HUDEP-2 (cell line): Measurements from ENCODE around the gene TIMM17B.
"Not testable (repeated sequence)": the region's sequence is repeated elsewhere in the genome, so short reads cannot be mapped to it uniquely, and the experiment has no call there.

Experiments used
- DNase-seq, 76 experiments: peaks; one replicate each; lab custom pipeline; 2025; ENCODE audit not compliant: unreplicated experiment in 76 of 76; lab: John Stamatoyannopoulos, UW

The TIMM17B gene

DNA sequence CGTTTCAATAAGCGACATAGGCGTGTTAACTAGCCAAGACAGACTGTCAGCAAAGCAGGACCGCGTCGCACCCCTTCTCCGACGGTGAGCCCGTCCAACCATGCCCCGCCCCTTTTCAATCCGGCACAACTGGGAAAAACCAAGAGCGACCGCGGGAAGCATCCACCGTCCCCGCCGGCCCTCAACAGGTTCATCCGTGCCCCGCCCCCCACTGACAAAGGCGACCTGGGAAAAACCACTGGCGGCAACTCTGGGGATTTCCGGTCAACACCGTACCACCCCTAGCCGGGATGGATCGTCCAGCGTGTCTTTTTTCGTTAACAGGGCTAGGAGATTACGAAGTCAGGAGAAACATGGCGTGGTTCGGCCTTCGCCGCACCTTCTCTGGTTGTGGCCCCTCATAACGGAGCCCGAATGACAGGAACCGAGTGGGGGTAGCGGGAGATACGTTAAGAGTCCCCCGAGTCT lies 377 bp downstream of the TIMM17B start:
- DNase-seq: peak in 73 of 76 experiments; percentile 4 to 76 (median 58)

DNA sequence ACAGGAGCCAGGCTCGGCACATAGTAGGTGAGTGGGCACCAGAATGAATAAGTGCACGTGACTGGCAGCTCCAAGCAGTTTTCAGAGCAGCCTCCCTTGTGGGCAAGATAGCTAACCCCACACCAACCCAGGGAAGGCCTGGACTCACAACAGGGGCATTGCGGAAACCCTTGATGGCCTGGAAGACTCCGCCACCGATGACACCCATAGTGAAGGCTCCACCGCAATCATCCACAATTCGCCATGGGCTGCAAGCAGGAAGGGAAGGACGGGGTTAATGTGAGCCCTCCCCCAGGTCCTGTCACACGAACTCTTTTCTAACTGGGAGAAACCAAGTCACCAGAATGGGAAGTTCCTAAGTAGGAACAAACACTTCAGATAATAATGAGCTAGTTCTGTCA lies 957 bp downstream of the TIMM17B start:
- peak in 3 of 76 experiments; percentile 11 to 36 (median 31) for DNase-seq

DNA sequence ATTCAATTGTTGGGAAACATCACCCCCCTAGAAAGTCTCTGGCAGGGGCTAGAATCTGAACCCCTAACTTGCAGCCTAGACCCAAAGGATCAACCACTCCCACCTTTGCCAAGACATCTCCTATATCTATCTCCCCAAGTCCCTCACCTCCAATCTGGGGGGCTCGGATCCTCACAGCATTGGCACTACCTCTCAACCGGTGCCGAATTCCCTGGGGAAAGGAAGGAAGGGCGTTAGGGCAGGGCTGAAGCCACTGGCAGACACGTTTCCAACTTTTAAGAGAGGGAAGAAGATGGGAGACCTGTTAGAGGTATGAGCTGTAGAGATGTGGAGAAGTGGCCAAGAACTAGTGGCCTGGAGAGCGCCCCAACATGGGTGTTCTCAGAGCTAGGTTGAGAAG lies 2.7 kb downstream of the TIMM17B start:
- no peak for DNase-seq

DNA sequence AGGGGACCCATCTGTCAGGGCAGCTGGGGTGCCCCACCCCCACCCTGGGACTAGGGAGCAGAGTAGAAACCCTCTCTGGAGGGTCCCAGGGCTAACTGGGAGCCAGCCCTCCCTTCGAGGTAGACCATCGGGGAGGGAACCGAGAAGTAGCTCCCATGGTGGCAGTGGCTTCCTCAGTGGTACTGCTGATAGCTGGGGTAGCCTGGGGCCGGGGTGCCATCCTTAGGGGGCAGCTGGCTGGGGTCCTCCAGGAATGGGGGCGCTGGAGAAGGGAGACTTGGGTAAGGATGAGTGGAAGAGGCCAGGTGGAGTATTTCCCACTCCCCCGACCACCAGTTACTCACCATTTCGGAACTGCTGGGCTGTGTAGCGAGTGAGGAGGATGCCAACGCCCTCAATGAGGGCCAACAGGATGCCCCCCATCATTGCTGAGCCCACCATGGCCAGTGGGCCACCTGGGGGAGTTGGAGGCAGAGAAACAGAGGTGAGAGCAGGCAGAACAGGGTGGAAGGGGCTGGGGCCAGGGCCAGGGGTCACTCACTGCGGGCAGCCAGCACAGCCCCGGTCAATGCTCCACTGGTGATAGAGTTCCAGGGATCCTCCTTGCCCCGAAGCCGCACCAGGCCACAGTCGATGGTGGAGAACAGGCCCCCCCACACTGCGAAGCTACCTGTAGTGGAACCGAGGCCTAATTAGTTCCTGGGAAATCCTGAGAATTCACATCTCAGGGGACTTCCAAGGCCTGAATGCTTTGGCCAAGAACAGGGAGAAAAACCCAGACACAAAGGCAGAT lies 3.8 kb downstream of the TIMM17B start:
- DNase-seq: no peak

DNA sequence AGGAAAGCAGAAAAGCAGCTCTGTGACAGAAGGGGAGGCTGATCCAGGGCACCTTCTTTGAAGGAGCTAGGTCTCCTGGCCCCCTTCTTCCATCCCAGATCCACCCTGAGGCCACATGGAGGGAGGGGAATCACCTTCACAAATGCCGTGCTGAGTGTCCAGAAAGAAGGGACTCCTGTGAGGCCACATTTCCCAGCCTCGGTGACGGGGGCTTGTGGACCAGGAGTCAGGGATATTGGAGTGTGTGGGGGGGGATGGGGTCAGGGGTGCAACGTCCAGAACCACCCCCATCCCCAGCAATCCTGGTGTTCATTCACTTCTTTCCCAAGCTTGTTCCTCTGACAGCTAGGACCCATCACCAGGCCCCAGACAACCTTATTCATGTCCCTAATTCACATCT lies 4.7 kb downstream of the TIMM17B start:
- no peak for DNase-seq

DNA sequence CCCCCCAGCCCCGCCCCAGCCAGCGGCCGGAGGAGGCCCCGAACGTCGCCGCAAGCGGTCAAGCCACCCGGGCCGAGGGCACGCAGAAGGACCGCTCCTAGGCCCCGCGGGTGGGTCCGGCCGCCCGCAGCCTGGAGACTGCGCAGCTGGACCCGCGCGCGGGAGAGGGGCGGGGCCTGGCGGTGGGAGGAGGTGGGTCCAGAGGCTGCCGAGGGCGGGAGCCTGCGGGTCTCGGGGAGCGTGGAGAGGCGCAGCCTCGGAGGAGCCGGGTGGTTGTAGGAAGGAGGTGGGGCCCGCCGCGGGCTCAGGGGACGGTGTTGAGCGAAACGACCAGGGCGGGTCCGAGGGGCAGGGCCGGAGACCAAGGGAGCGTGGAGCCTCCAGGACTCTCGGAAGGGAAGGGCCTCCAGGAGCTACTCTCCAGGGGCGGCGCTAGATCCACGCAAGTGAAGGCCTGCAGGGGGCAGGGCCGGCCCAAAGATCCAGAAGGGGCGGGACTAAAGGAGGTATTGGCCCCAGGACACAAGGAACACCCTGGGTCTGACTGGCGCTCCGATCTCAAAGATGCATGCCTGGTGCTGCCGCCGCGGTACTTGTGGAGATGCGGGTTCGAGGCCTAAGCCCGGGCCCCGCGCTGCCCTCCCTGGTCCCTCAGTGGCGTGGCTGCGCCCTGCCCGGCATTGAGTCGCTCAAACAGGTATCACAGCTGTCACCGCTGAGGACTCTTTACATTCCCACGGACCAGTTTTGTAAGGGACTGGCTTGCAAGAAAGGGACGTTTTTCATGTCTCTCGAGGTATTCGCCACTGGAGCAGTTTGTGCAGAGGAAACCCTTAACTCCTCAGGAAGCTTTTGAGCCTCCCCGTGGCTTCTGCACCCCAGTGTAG lies 5.9 kb downstream of the TIMM17B start:
- DNase-seq: peak in 72 of 76 experiments; percentile 8 to 81 (median 60)

DNA sequence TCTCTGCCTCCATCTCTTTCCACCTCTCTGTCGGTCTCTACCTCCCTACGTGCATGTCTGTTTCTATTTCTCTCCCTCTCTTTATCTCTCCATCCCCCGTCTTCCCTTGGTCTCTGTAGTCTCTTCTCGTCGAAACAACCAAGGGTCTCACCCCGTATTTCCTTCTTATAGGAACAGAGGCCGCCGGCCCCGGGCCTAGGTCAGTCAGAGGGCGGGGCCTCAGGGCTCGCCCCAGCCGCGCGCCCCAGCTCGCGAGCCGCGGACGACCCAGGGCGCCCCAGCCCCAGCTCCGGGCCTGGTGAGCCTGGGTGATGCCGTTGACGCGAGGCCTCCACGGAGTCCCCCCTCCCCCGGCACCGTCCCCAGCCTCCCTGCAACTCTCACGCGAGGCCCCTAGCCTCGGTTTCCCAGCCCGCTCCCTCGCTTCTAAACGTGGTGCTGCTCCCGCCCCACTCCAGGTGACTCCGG lies 6.6 kb downstream of the TIMM17B start:
- DNase-seq: no peak

DNA sequence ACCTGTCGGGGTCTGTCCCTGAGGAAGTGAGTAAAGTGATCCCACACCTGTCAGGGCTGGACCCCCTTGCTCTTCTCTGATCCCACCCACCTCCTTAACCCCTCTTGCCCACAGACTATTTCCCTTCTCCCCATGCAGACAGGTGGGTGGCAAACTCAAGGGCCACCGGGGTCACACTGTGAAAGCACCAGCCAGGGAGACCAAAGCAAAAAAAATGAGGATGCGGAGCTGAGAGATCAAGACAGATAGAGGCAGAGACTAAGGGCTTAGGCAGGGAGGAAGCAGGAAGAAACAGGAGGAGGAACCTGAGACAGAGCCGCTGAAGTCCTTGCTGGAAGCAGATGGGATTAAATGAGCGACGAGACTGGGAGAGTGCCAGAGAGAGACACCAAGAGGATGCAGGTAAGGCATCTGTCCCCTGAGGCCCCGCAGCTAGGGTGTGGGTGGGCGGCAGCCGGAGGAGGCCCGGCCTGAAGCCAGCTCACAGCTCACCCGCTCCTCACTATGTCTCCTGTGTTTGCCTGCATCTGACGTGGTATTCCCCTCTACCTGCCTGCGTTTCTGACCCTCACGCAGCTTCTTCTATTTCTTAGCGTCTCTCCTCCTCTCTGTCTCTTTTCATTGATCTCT lies 7.2 kb downstream of the TIMM17B start:
- DNase-seq: no peak

DNA sequence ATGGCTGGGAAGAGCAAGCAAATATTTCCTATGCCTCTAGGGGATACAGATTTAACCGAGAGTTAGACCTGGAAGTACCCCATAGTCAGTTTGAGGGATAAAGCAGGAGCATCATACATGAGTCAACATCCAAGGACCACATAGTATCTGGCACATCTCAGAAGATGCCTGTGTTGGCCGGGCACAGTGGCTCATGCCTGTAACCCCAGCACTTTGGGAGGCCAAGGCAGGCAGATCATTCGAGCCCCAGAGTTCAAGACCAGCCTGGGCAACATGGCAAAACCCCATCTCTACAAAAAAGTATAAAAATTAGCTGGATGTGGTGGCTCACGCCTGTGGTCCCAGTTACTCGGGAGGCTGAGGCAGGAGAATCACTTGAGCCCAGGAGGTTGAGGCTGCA lies 11.0 kb downstream of the TIMM17B start:
- DNase-seq: not testable (repeated sequence)

DNA sequence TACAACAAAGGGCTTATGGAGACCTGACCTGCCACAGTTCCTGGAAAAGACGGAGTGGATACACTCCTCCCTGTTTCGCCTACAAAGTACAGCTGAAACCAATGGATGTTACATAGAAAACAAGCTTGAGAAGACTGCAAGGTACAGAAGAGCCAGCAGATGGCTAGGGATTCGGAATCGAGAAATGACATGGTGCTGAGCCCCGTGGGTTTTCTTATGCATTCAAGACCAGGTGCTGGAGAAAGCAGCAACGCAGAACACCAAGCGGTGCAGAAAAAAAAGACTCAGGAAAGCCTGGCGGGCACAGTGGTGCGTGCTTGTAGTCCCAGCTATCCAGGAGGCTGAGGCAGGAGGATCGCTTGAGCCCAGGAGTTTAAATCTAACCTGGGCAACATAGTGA lies 13.8 kb downstream of the TIMM17B start:
- no peak for DNase-seq

DNA sequence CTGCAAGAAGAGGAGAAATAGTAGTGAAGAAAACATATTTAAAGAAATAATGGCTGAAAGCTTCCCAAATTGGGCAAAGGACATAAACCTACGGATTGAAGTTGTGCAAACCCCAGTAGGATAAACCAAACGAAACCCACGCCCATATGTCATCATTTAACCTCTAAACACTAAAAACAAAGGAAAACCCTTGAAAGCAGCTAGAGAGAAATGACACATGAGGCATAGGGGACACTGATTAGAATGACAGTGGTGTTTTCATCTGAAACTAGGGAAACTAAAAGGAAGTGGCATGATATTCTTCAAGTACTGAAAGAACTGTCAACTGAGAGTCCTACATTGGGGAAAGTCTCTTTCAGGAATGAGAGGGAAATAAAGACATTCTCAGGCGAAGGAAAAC lies 20.6 kb downstream of the TIMM17B start:
- DNase-seq: not testable (repeated sequence)

DNA sequence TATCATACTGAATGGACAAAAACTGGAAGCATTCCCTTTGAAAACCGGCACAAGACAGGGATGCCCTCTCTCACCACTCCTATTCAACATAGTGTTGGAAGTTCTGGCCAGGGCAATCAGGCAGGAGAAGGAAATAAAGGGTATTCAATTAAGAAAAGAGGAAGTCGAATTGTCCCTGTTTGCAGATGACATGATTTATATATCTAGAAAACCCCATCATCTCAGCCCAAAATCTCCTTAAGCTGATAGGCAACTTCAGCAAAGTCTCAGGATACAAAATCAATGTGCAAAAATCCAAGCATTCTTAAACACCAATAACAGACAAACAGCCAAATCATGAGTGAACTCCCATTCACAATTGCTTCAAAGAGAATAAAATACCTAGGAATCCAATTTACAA lies 25.6 kb downstream of the TIMM17B start:
- DNase-seq: not testable (repeated sequence)

DNA sequence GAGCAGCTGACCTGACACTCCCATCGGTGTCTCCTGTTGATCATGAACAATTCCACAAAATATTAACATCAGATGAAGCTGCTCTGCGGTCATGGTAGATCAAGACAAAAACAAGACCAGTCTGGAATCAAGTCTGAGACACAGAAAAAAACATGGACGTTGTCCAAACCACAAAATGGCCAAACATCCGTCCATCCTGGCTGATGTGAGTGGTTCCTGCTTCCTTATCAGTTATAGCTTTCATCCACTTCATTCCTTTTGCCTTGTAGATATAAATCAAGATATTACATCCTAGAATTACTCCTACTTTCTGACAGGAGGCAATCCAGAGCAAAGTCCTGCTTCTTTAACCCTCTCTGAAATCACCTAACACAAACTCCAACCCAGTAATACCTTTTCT lies 33.4 kb downstream of the TIMM17B start:
- DNase-seq: peak in 1 of 76 experiments; percentile 0

DNA sequence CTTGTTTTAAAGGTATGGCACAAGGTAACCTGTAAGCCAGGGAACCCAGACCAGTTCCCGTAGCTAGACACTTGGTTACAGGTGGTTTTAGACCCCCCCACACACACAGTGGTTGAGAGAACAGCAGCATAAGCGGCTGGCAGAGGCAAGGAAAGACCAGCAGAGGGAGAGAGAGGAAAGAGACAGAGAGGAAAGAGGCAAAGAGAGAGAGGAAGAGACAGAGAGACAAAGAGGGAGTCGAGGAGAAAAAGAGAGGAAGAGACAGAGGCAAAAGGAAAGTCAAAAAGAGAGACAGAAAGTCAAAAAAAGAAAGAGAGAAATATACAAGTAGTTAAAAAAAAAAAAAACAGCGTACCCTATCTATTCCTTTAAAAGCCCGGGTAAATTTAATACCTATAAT lies 42.7 kb downstream of the TIMM17B start:
- DNase-seq: peak in 8 of 76 experiments; percentile 2 to 17 (median 10)

DNA sequence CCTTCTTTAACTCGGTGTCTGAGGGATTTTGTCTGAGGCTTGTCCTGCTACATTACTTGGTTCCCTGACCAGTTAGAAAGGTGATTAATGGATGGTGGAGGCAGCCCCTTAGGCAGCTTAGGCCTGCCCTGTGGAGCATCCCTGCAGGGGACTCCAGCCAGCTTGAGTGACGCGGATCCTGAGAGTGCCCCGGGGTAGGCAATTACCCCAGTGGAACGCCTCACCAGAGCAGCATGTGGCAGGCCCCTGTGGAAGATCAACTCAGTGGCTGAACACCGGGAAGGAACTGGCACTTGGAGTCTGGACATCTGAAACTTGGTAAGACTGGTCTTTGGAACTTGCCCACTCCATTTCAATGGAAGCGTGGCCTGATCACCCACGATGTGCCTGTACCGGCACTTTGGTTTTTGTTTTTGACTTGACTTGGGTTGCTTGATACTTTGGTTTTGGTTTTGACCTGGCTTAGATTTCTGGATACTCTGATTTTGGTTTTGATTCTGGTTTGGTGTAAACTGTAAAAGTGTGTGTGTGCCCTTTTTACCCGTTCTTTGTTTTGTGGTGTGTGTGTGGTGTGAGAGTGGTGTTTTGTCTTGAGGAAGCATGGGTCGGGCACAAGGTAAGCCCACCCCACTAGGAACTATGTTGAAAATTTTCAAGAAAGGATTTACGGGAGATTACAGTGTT lies 43.3 kb downstream of the TIMM17B start:
- DNase-seq: not testable (repeated sequence)

DNA sequence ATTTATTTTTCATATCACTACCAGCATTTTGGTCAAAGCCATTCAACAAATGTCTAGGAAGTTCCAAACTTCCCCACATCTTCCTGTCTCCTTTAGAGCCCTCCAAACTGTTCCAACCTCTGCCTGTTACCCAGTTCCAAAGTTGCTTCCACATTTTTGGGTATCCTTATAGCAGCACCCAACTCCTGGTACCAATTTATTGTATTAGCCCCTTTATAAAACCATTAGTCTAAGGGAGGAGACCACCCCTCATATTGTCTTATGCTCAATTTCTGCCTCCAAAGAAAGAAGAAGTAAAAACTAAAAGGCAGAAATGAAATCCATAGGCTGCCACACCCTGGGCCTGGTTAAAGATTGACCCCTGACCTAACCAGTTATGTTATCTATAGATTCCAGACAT lies 44.1 kb downstream of the TIMM17B start:
- DNase-seq: not testable (repeated sequence)

DNA sequence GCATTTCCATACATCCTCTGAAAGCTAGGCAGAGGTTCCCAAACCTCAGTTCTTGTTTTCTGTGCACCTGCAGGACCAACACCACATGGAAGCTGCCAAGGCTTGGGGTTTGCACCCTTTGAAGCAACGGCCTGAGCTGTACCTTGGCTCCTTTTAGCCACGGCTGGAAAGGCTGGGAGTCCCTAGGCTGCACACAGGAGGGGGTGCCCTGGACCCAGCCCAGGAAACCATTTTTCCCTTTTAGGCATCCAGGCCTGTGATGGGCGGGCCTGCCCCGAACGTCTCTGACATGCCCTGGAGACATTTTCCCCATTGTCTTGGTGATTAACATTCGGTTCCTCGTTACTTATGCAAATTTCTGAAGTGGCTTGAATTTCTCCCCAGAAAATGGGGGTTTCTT lies 44.7 kb downstream of the TIMM17B start:
- no peak for DNase-seq

DNA sequence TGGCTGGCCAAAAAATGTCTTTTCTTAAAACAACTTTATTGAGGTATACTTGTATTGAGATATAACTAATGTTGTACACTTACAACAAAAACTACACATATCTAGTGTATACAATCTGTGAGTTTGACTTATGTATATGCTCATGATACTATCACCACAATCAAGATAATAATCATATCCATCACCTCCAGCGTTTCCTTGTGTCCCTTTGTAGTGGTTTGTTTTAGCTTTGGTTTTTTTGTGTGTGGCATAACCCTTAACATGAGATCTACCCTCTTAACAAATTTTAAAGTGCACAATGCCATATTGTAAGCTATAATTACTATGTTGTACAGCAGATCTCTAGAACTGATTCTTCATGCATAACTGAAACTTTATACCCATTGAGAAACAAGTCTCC lies 48.7 kb downstream of the TIMM17B start:
- DNase-seq: no peak
